SK-N-SH treated with all-trans-retinoic acid at 6 μM for 48 hours (cell line): ENCODE data around the gene NIPAL4.

Source experiments
- CREB5 ChIP-seq: fragments of 250-450 bp; sonication (Bioruptor Pico); IDR thresholded peaks from 2 replicates; pipeline ENCODE4 v1.5.1; 2020; ENCODE audit warnings: low read depth, mild to moderate bottlenecking, moderate library complexity
- ISL1 ChIP-seq: fragments of 250-450 bp; sonication (Bioruptor Pico); IDR thresholded peaks from 2 replicates; pipeline ENCODE4 v2.1.2; 2022; ENCODE audit warnings: mild to moderate bottlenecking, moderate library complexity
- PATZ1 ChIP-seq: fragments of 250-450 bp; sonication (Bioruptor Pico); IDR thresholded peaks from 2 replicates; pipeline ENCODE4 v1.8.0; 2020; ENCODE audit warnings: mild to moderate bottlenecking, moderate library complexity, borderline replicate concordance
- ZC3H10 ChIP-seq: fragments of 250-450 bp; sonication (Bioruptor Pico); IDR thresholded peaks from 2 replicates; pipeline ENCODE4 v1.5.1; 2021; ENCODE audit warnings: mild to moderate bottlenecking, moderate library complexity
- ZNF70 ChIP-seq: fragments of 450-650 bp; formaldehyde crosslinking; IDR thresholded peaks from 2 replicates; pipeline ENCODE4 v1.5.0; 2020; ENCODE audit warnings: mild to moderate bottlenecking, moderate library complexity

DNA sequence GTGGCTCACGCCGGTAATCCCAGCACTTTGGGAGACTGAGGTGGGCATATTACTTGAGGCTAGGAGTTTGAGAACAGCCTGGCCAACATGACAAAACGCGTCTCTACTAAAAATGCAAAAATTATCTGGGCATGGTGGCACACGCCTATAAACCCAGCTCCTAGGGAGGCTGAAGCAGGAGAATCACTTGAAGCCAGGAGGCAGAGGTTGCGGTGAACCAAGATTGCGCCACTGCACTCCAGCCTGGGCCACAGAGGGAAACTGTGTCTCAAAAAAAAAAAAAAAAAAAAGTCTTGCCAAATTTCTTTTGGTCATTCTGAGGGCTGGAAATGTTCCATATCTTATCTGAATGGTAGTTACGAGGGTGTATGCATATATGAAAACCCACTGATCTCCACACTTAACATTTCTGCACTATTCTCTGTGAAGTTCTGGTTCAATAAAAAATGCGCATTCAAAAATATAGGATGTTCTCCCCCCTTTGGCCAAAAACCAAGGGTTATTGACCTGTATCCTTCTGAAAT lies 13.5 kb upstream of the NIPAL4 start:
- TF ChIP-seq CREB5 (CRISPR knock-in tag) (no peak), ZC3H10 (CRISPR knock-in tag) (no peak), ZNF70 (CRISPR knock-in tag) (no peak), PATZ1 (CRISPR knock-in tag) (no peak), ISL1 (CRISPR knock-in tag) (no peak)
